Measurements from ENCODE around the gene PPP1CA. TPM values are rescaled to one million over a fixed set of nuclear protein-coding genes. Genes with fewer than 3 reads are reported as not detected.

The PPP1CA gene
- total RNA-seq, 1 experiment from 2014 or later = 238 TPM

DNA sequence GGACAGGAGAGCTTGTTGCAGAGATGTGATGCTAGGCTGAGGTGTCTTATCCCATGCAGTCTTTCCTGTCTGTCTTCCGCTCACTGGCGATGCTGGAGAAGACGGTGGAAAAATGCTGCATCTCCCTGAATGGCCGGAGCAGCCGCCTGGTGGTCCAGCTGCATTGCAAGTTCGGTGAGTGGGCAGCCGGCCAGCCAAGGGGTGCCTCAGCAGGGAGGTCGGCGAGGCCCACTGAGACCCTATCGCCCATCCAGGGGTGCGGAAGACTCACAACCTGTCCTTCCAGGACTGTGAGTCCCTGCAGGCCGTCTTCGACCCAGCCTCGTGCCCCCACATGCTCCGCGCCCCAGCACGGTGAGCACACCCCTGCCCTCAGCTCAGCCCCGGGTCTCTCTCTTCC lies 8.2 kb downstream of the PPP1CA start:
- Histone ChIP-seq H3K36me3 (ENCODE audit: control insufficient read depth in 1 of 2, insufficient read depth in 2 of 2, low read length in 2 of 2) (peaks cover 11 to 26% of the 10 kb centered on the region in 2 experiments; a peak in 3 of 4 replicates), H3K4me2 (ENCODE audit: low read length) (no peak overlapping the region), H3K27ac (ENCODE audit: low read depth, low read length) (no peak overlapping the region), H3K27me3 (ENCODE audit: insufficient read depth, low read length) (no peaks in the 10 kb centered on the region), H3K9me2 (ENCODE audit: insufficient read depth) (no peaks in the 10 kb centered on the region), H4K20me1 (ENCODE audit: insufficient read depth) (no peaks in the 10 kb centered on the region), H3K79me2 (ENCODE audit: insufficient read depth, low read length) (peaks cover 14% of the 10 kb centered on the region; the same call in 1 of the 2 replicates), H3K9ac (ENCODE audit: low read length) (no peak overlapping the region), H3K4me1 (ENCODE audit: control insufficient read depth in 1 of 2, insufficient read depth in 2 of 2, low read length in 2 of 2) (peaks cover 9 to 34% of the 10 kb centered on the region in 2 experiments), H2AFZ (ENCODE audit: low read depth, low read length, poor library complexity, severe bottlenecking) (no peak overlapping the region), H3K9me3 (ENCODE audit: control insufficient read depth in 1 of 2, insufficient read depth in 1 of 2, low read depth in 1 of 2, low read length in 2 of 2) (no peaks in the 10 kb centered on the region), H3K4me3 (replicated peaks in 1 of 2; ENCODE audit: low read depth in 1 of 2, low read length in 2 of 2) (no peak overlapping the region)
- no peak for DNase-seq (ENCODE audit: low read depth, low spot score)
- ChIA-PET CTCF (no interaction called here), RAD21 (ENCODE audit: low non-redundant PET in 1 of 2, low total read pairs in 2 of 2, uncharacterized antibody in 2 of 2, unreplicated experiment in 2 of 2) (no interaction called here), POLR2A (no interaction called here)
- BruUV-seq (replicated peaks) = no TSS peak
- intact Hi-C loops (cut with micrococcal nuclease) = no loop called here
- no peak for ATAC-seq
- TF ChIP-seq POLR2AphosphoS5 (IDR thresholded peaks at IDR 0.05; ENCODE audit: low read depth, low read length) (no peak), YY1 (IDR thresholded peaks at IDR 0.05; ENCODE audit: extremely low read depth, insufficient replicate concordance, low read depth, low read length) (no peak), REST (IDR thresholded peaks at IDR 0.05; ENCODE audit: low read depth) (no peak), SRF (IDR thresholded peaks at IDR 0.05; ENCODE audit: low read depth) (no peak), SIN3A (IDR thresholded peaks at IDR 0.05; ENCODE audit: low read depth) (no peak), CBX3 (IDR thresholded peaks at IDR 0.05; ENCODE audit: low read depth) (no peak), ZNF274 (IDR thresholded peaks at IDR 0.05; ENCODE audit: low read depth, low read length) (no peak), FOSL1 (IDR thresholded peaks at IDR 0.05; ENCODE audit: low read depth) (no peak), EZH2phosphoT487 (IDR thresholded peaks at IDR 0.05; ENCODE audit: borderline replicate concordance) (no peak), ATF3 (IDR thresholded peaks at IDR 0.05) (no peak), EGR1 (IDR thresholded peaks at IDR 0.05; ENCODE audit: low read depth) (no peak), EZH2 (IDR thresholded peaks at IDR 0.05) (no peak), JUND (IDR thresholded peaks at IDR 0.05) (no peak), CEBPB (IDR thresholded peaks at IDR 0.05; ENCODE audit: low read depth) (no peak)
- TF ChIP-seq, protein P1, sequence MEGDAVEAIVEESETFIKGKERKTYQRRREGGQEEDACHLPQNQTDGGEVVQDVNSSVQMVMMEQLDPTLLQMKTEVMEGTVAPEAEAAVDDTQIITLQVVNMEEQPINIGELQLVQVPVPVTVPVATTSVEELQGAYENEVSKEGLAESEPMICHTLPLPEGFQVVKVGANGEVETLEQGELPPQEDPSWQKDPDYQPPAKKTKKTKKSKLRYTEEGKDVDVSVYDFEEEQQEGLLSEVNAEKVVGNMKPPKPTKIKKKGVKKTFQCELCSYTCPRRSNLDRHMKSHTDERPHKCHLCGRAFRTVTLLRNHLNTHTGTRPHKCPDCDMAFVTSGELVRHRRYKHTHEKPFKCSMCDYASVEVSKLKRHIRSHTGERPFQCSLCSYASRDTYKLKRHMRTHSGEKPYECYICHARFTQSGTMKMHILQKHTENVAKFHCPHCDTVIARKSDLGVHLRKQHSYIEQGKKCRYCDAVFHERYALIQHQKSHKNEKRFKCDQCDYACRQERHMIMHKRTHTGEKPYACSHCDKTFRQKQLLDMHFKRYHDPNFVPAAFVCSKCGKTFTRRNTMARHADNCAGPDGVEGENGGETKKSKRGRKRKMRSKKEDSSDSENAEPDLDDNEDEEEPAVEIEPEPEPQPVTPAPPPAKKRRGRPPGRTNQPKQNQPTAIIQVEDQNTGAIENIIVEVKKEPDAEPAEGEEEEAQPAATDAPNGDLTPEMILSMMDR (IDR thresholded peaks at IDR 0.05 in 2 of 3, conservative IDR thresholded peaks at IDR 0.05 in 1 of 3; ENCODE audit: borderline replicate concordance in 1 of 3, insufficient read depth in 1 of 3, low read depth in 2 of 3, low read length in 2 of 3) = no peak
